ENCODE data around the gene TMEM43. TPM values are rescaled to one million over a fixed set of nuclear protein-coding genes. Genes with fewer than 3 reads are reported as not detected.
"Not testable (repeated sequence)": the region's sequence is repeated elsewhere in the genome, so short reads cannot be mapped to it uniquely, and the experiment has no call there.

TMEM43 gene
- total and polyA plus RNA-seq, 5 donors, result 46.7 to 103 (median 53.7) TPM

GRCh38 chr3:14109821-14110220, 15.0 kb upstream of the TMEM43 start:
- over 99% methylated on average over 5 of the region's 5 CpGs for WGBS
- ATAC-seq; H3K4me1 ChIP-seq (ENCODE audit: control insufficient read depth, insufficient read depth, low read length); intact Hi-C loops (cut with DNase I); H3K9me3 ChIP-seq (ENCODE audit: control insufficient read depth, low read length); H3K4me3 ChIP-seq (ENCODE audit: low read length); DNase-seq; H3K27me3 ChIP-seq (ENCODE audit: control insufficient read depth, insufficient read depth); H3K27ac ChIP-seq (ENCODE audit: low read length): not testable (repeated sequence)

GRCh38 chr3:14110699-14111098, 14.2 kb upstream of the TMEM43 start:
- Histone ChIP-seq H3K27ac (ENCODE audit: low read length) (no peak overlapping the region), H3K27me3 (ENCODE audit: control insufficient read depth, insufficient read depth) (no peaks in the 10 kb centered on the region), H3K4me3 (ENCODE audit: low read length) (no peak overlapping the region), H3K9me3 (ENCODE audit: control insufficient read depth, low read length) (no peaks in the 10 kb centered on the region), H3K4me1 (ENCODE audit: control insufficient read depth, insufficient read depth, low read length) (no peaks in the 10 kb centered on the region)
- intact Hi-C loops (cut with DNase I), result no loop called here
- no peak for DNase-seq
- ATAC-seq, result no peak
- WGBS, result 62% methylated on average over 4 of the region's 4 CpGs

- H3K27me3 ChIP-seq (ENCODE audit: control insufficient read depth, insufficient read depth), result no peaks in the 10 kb centered on the region
- intact Hi-C loops (cut with DNase I), result no loop called here
- peaks cover 6% of the 10 kb centered on the region for H3K4me1 ChIP-seq (ENCODE audit: control insufficient read depth, insufficient read depth, low read length)
- DNase-seq (no peak), ATAC-seq (no peak)
- WGBS, result 92% methylated on average over 7 of the region's 7 CpGs
- H3K9me3 ChIP-seq (ENCODE audit: control insufficient read depth, low read length), result no peaks in the 10 kb centered on the region
- no peak overlapping the region for H3K4me3 ChIP-seq (ENCODE audit: low read length)
- H3K27ac ChIP-seq (ENCODE audit: low read length), result no peak overlapping the region
Measured at GRCh38 chr3:14113965-14114635, 10.8 kb upstream of the TMEM43 start.

- no peak overlapping the region for H3K4me3 ChIP-seq (ENCODE audit: low read length)
- DNase-seq, result no peak
- intact Hi-C loops (cut with DNase I), result no loop called here
- no peaks in the 10 kb centered on the region for H3K9me3 ChIP-seq (ENCODE audit: control insufficient read depth, low read length)
- peaks cover 6% of the 10 kb centered on the region for H3K4me1 ChIP-seq (ENCODE audit: control insufficient read depth, insufficient read depth, low read length)
- no peak for ATAC-seq
- WGBS, result 92% methylated on average over 10 of the region's 10 CpGs
- no peaks in the 10 kb centered on the region for H3K27me3 ChIP-seq (ENCODE audit: control insufficient read depth, insufficient read depth)
- H3K27ac ChIP-seq (ENCODE audit: low read length), result no peak overlapping the region
Measured at GRCh38 chr3:14117468-14118399, 7.1 kb upstream of the TMEM43 start.

GRCh38 chr3:14118400-14119381, 6.2 kb upstream of the TMEM43 start:
- no peak for DNase-seq
- Histone ChIP-seq H3K27ac (ENCODE audit: low read length) (no peak overlapping the region), H3K4me1 (ENCODE audit: control insufficient read depth, insufficient read depth, low read length) (peaks cover 8% of the 10 kb centered on the region), H3K4me3 (ENCODE audit: low read length) (no peak overlapping the region), H3K9me3 (ENCODE audit: control insufficient read depth, low read length) (no peaks in the 10 kb centered on the region), H3K27me3 (ENCODE audit: control insufficient read depth, insufficient read depth) (no peaks in the 10 kb centered on the region)
- WGBS, result 78% methylated on average over 13 of the region's 13 CpGs
- no peak for ATAC-seq
- intact Hi-C loops (cut with DNase I), result no loop called here

GRCh38 chr3:14119651-14120050, 5.2 kb upstream of the TMEM43 start:
- no peak for ATAC-seq
- Histone ChIP-seq H3K27ac (ENCODE audit: low read length) (no peak overlapping the region), H3K9me3 (ENCODE audit: control insufficient read depth, low read length) (no peaks in the 10 kb centered on the region), H3K27me3 (ENCODE audit: control insufficient read depth, insufficient read depth) (no peaks in the 10 kb centered on the region), H3K4me3 (ENCODE audit: low read length) (no peak overlapping the region), H3K4me1 (ENCODE audit: control insufficient read depth, insufficient read depth, low read length) (peaks cover 9% of the 10 kb centered on the region)
- intact Hi-C loops (cut with DNase I), result loop anchor here in 1 of 4 donors (10.0 kb wide), 1 partner anchor 225 kb away; no protein-coding TSS in a partner anchor
- no peak for DNase-seq
- WGBS, result 92% methylated on average over 2 of the region's 2 CpGs

GRCh38 chr3:14120111-14120920, 4.5 kb upstream of the TMEM43 start:
- Histone ChIP-seq H3K27me3 (ENCODE audit: control insufficient read depth, insufficient read depth) (no peaks in the 10 kb centered on the region), H3K4me1 (ENCODE audit: control insufficient read depth, insufficient read depth, low read length) (peaks cover 9% of the 10 kb centered on the region), H3K9me3 (ENCODE audit: control insufficient read depth, low read length) (no peaks in the 10 kb centered on the region), H3K27ac (ENCODE audit: low read length) (no peak overlapping the region), H3K4me3 (ENCODE audit: low read length) (no peak overlapping the region)
- no peak for DNase-seq
- no peak for ATAC-seq
- intact Hi-C loops (cut with DNase I), result loop anchor here in 1 of 4 donors (10.0 kb wide), 1 partner anchor 226 kb away; no protein-coding TSS in a partner anchor
- WGBS, result 95% methylated on average over 11 of the region's 11 CpGs

- intact Hi-C loops (cut with DNase I), result loop anchor here in 1 of 4 donors (10.0 kb wide), 1 partner anchor 226 kb away; no protein-coding TSS in a partner anchor
- H3K4me1 ChIP-seq (ENCODE audit: control insufficient read depth, insufficient read depth, low read length); ATAC-seq; H3K27ac ChIP-seq (ENCODE audit: low read length); H3K27me3 ChIP-seq (ENCODE audit: control insufficient read depth, insufficient read depth); DNase-seq; H3K9me3 ChIP-seq (ENCODE audit: control insufficient read depth, low read length); H3K4me3 ChIP-seq (ENCODE audit: low read length): not testable (repeated sequence)
- 93% methylated on average over 2 of the region's 2 CpGs for WGBS
Measured at GRCh38 chr3:14120921-14121448, 3.9 kb upstream of the TMEM43 start.

GRCh38 chr3:14121859-14122258, 3.0 kb upstream of the TMEM43 start:
- WGBS, result 95% methylated on average over 5 of the region's 5 CpGs
- intact Hi-C loops (cut with DNase I), result loop anchor here in 1 of 4 donors (10.0 kb wide), 1 partner anchor 227 kb away; no protein-coding TSS in a partner anchor
- H3K4me1 ChIP-seq (ENCODE audit: control insufficient read depth, insufficient read depth, low read length), result peaks cover 16% of the 10 kb centered on the region
- DNase-seq (no peak), ATAC-seq (no peak)
- no peak overlapping the region for H3K4me3 ChIP-seq (ENCODE audit: low read length)
- no peaks in the 10 kb centered on the region for H3K27me3 ChIP-seq (ENCODE audit: control insufficient read depth, insufficient read depth)
- no peak overlapping the region for H3K27ac ChIP-seq (ENCODE audit: low read length)
- no peaks in the 10 kb centered on the region for H3K9me3 ChIP-seq (ENCODE audit: control insufficient read depth, low read length)
